IPS-18a (cell line): ENCODE data around the gene CUTC.
"Not testable (repeated sequence)": the region's sequence is repeated elsewhere in the genome, so short reads cannot be mapped to it uniquely, and the experiment has no call there.

Experiments
- H3K27ac ChIP-seq: one replicate; pipeline ENCODE4 v1.5.1; 2013; ENCODE audit warnings: low read length
- H3K27me3 ChIP-seq: one replicate; pipeline ENCODE4 v1.6.1; 2013; ENCODE audit warnings: mild to moderate bottlenecking, low read length; ENCODE audit not compliant: control insufficient read depth, insufficient read depth
- H3K36me3 ChIP-seq: one replicate; pipeline ENCODE4 v1.6.1; 2013; ENCODE audit warnings: low read depth, low read length; ENCODE audit not compliant: control insufficient read depth
- H3K4me1 ChIP-seq: one replicate; pipeline ENCODE4 v1.6.1; 2013; ENCODE audit warnings: low read depth, low read length; ENCODE audit not compliant: control insufficient read depth
- H3K4me3 ChIP-seq: one replicate; pipeline ENCODE4 v1.5.1; 2013; ENCODE audit warnings: low read length
- H3K9ac ChIP-seq: one replicate; pipeline ENCODE4 v1.6.1; 2013; ENCODE audit warnings: mild to moderate bottlenecking, low read length, moderate library complexity
- H3K9me3 ChIP-seq: one replicate; pipeline ENCODE4 v1.6.1; 2013; ENCODE audit warnings: low read depth, low read length; ENCODE audit not compliant: control insufficient read depth

CUTC gene

GRCh38 chr10:99746166-99746565, 14.1 kb downstream of the CUTC start:
- not testable (repeated sequence) for H3K27ac ChIP-seq, H3K27me3 ChIP-seq, H3K4me1 ChIP-seq, H3K9me3 ChIP-seq, H3K9ac ChIP-seq, H3K4me3 ChIP-seq
- H3K36me3 ChIP-seq: peaks cover 80% of the 10 kb centered on the region

GRCh38 chr10:99748823-99749451, 16.9 kb downstream of the CUTC start:
- Histone ChIP-seq H3K9me3 (no peaks in the 10 kb centered on the region), H3K27ac (no peak overlapping the region), H3K4me1 (no peaks in the 10 kb centered on the region), H3K9ac (no peak overlapping the region), H3K36me3 (peaks cover 58% of the 10 kb centered on the region), H3K27me3 (no peaks in the 10 kb centered on the region), H3K4me3 (no peak overlapping the region)

GRCh38 chr10:99750641-99751040, 18.6 kb downstream of the CUTC start:
- no peak overlapping the region for H3K9ac ChIP-seq
- no peak overlapping the region for H3K27ac ChIP-seq
- peaks cover 57% of the 10 kb centered on the region for H3K36me3 ChIP-seq
- no peak overlapping the region for H3K4me3 ChIP-seq
- no peaks in the 10 kb centered on the region for H3K27me3 ChIP-seq
- H3K4me1 ChIP-seq: no peaks in the 10 kb centered on the region
- no peaks in the 10 kb centered on the region for H3K9me3 ChIP-seq

- peaks cover 45% of the 10 kb centered on the region for H3K36me3 ChIP-seq
- no peaks in the 10 kb centered on the region for H3K4me1 ChIP-seq
- no peaks in the 10 kb centered on the region for H3K27me3 ChIP-seq
- no peak overlapping the region for H3K4me3 ChIP-seq
- no peak overlapping the region for H3K27ac ChIP-seq
- no peak overlapping the region for H3K9ac ChIP-seq
- no peaks in the 10 kb centered on the region for H3K9me3 ChIP-seq
Observed at GRCh38 chr10:99754670-99755069, 22.6 kb downstream of the CUTC start.

- Histone ChIP-seq H3K9me3 (no peaks in the 10 kb centered on the region), H3K36me3 (peaks cover 34% of the 10 kb centered on the region), H3K9ac (no peak overlapping the region), H3K4me1 (no peaks in the 10 kb centered on the region), H3K27ac (no peak overlapping the region), H3K27me3 (no peaks in the 10 kb centered on the region), H3K4me3 (no peak overlapping the region)
Observed at GRCh38 chr10:99756159-99756558, 24.1 kb downstream of the CUTC start.

GRCh38 chr10:99758211-99758891, 26.3 kb downstream of the CUTC start:
- no peak overlapping the region for H3K4me3 ChIP-seq
- no peak overlapping the region for H3K27ac ChIP-seq
- H3K4me1 ChIP-seq: no peaks in the 10 kb centered on the region
- H3K9ac ChIP-seq: no peak overlapping the region
- no peaks in the 10 kb centered on the region for H3K9me3 ChIP-seq
- H3K36me3 ChIP-seq: peaks cover 29% of the 10 kb centered on the region
- no peaks in the 10 kb centered on the region for H3K27me3 ChIP-seq

- Histone ChIP-seq H3K36me3 (peaks cover 20% of the 10 kb centered on the region), H3K27ac (no peak overlapping the region), H3K9me3 (no peaks in the 10 kb centered on the region), H3K4me3 (no peak overlapping the region), H3K4me1 (no peaks in the 10 kb centered on the region), H3K9ac (no peak overlapping the region), H3K27me3 (no peaks in the 10 kb centered on the region)
Observed at GRCh38 chr10:99760321-99760720, 28.3 kb downstream of the CUTC start.

GRCh38 chr10:99761365-99761764, 29.3 kb downstream of the CUTC start:
- Histone ChIP-seq H3K27ac (no peak overlapping the region), H3K9me3 (no peaks in the 10 kb centered on the region), H3K27me3 (no peaks in the 10 kb centered on the region), H3K4me3 (no peak overlapping the region), H3K36me3 (peaks cover 11% of the 10 kb centered on the region), H3K4me1 (no peaks in the 10 kb centered on the region), H3K9ac (no peak overlapping the region)

GRCh38 chr10:99765672-99766301, 33.8 kb downstream of the CUTC start:
- Histone ChIP-seq H3K27ac (no peak overlapping the region), H3K9me3 (no peaks in the 10 kb centered on the region), H3K9ac (no peak overlapping the region), H3K36me3 (no peaks in the 10 kb centered on the region), H3K4me1 (no peaks in the 10 kb centered on the region), H3K4me3 (no peak overlapping the region), H3K27me3 (no peaks in the 10 kb centered on the region)

GRCh38 chr10:99766302-99766681, 34.3 kb downstream of the CUTC start:
- no peaks in the 10 kb centered on the region for H3K27me3 ChIP-seq
- no peak overlapping the region for H3K9ac ChIP-seq
- no peak overlapping the region for H3K4me3 ChIP-seq
- H3K36me3 ChIP-seq: no peaks in the 10 kb centered on the region
- no peak overlapping the region for H3K27ac ChIP-seq
- no peaks in the 10 kb centered on the region for H3K4me1 ChIP-seq
- no peaks in the 10 kb centered on the region for H3K9me3 ChIP-seq

GRCh38 chr10:99767901-99768300, 35.9 kb downstream of the CUTC start:
- no peak overlapping the region for H3K4me3 ChIP-seq
- H3K9ac ChIP-seq: no peak overlapping the region
- H3K36me3 ChIP-seq: no peaks in the 10 kb centered on the region
- no peaks in the 10 kb centered on the region for H3K4me1 ChIP-seq
- no peaks in the 10 kb centered on the region for H3K9me3 ChIP-seq
- no peak overlapping the region for H3K27ac ChIP-seq
- H3K27me3 ChIP-seq: no peaks in the 10 kb centered on the region

- Histone ChIP-seq H3K27ac (no peak overlapping the region), H3K27me3 (no peaks in the 10 kb centered on the region), H3K9ac (no peak overlapping the region), H3K9me3 (no peaks in the 10 kb centered on the region), H3K36me3 (no peaks in the 10 kb centered on the region), H3K4me3 (no peak overlapping the region), H3K4me1 (no peaks in the 10 kb centered on the region)
Observed at GRCh38 chr10:99768556-99768955, 36.5 kb downstream of the CUTC start.
